Central memory CD8-positive, alpha-beta T cell (primary cell): ENCODE measurements around the gene MORN1.

Source experiments
- ATAC-seq: fragments of 150-1000 bp; cut with Tn5 transposase; replicated peaks from 2 replicates; pipeline ENCODE4 v1.10.0; 2022; ENCODE audit warnings: mild to moderate bottlenecking, moderate FRiP score, moderate number of reproducible peaks; ENCODE audit not compliant: poor library complexity, severe bottlenecking; ENCODE audit errors: extremely low read depth
- DNase-seq, 2 donors: peaks; one replicate each; pipeline ENCODE4 v3.0.0; 2021; ENCODE audit warnings: low spot score in 2 of 2
- H3K27ac Mint-ChIP-seq: one replicate; pipeline ENCODE4 v1.8.0; 2022; ENCODE audit warnings: low read depth, mild to moderate bottlenecking, moderate library complexity, mixed read lengths
- H3K27me3 Mint-ChIP-seq: one replicate; pipeline ENCODE4 v1.8.0; 2022; ENCODE audit warnings: mixed read lengths
- H3K36me3 Mint-ChIP-seq: one replicate; pipeline ENCODE4 v1.8.0; 2022; ENCODE audit warnings: mild to moderate bottlenecking, moderate library complexity, mixed read lengths; ENCODE audit not compliant: insufficient read depth
- H3K4me1 Mint-ChIP-seq: one replicate; pipeline ENCODE4 v1.8.0; 2022; ENCODE audit warnings: mixed read lengths
- H3K4me3 Mint-ChIP-seq: one replicate; pipeline ENCODE4 v1.8.0; 2022; ENCODE audit warnings: mild to moderate bottlenecking, moderate library complexity, mixed read lengths
- H3K9me3 Mint-ChIP-seq: one replicate; pipeline ENCODE4 v1.8.0; 2022; ENCODE audit warnings: mixed read lengths

The MORN1 gene

DNA sequence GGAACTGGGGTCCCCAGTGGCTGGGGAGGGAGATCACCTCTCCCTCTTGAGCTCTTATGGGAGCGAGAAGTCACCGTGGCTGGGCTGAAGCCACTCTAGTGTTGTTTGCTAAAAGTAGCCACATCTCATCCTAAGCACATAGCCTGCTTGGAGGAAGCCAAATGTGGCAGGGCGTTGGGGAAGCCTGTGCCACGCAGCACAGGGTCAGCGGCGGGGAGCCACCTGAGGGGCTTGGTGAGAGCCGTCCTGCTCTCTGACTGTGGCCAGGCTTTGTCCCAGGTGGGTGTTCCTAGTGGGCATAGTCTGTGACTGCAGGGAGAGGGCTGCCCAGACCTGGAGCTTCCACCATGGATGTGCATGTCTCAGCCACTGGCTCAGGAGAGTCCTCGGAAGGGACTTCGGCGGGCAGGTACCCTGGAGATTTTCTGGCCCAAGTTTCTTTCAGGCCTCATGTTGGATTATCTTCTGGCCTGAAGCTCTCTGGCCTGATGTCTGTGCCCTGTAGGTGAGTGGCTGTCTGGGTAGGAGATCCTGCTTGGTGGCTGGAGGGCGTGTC, 38.9 kb downstream of the MORN1 start:
- ATAC-seq (no peak), DNase-seq (no peak)
- H3K4me1 Mint-ChIP-seq = no peaks in the 10 kb centered on the region
- no peak overlapping the region for H3K4me3 Mint-ChIP-seq
- no peaks in the 10 kb centered on the region for H3K27me3 Mint-ChIP-seq
- no peaks in the 10 kb centered on the region for H3K9me3 Mint-ChIP-seq
- no peaks in the 10 kb centered on the region for H3K36me3 Mint-ChIP-seq
- no peak overlapping the region for H3K27ac Mint-ChIP-seq

DNA sequence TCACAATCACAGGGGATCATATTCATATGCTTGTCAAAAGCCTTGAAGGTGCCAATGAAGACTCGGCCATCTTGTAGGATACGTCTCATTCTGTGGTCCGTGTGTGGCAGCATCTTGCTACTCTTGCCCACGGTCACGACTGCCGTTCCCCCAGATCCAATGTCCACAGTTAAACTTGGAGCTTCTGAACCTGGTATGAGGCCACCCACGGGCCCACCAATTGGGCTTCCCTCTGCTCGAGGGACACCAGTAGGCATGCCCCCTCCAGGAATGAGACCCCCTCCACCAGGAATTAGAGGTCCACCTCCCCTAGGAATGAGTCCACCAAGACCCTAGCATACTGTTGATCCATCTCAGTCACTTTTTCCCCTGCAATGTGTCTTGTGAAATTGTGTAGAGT, 39.6 kb downstream of the MORN1 start:
- Mint-ChIP-seq H3K4me1 (no peaks in the 10 kb centered on the region), H3K36me3 (no peaks in the 10 kb centered on the region), H3K4me3 (no peak overlapping the region), H3K27me3 (no peaks in the 10 kb centered on the region), H3K9me3 (no peaks in the 10 kb centered on the region), H3K27ac (no peak overlapping the region)
- no peak for DNase-seq
- ATAC-seq = no peak

DNA sequence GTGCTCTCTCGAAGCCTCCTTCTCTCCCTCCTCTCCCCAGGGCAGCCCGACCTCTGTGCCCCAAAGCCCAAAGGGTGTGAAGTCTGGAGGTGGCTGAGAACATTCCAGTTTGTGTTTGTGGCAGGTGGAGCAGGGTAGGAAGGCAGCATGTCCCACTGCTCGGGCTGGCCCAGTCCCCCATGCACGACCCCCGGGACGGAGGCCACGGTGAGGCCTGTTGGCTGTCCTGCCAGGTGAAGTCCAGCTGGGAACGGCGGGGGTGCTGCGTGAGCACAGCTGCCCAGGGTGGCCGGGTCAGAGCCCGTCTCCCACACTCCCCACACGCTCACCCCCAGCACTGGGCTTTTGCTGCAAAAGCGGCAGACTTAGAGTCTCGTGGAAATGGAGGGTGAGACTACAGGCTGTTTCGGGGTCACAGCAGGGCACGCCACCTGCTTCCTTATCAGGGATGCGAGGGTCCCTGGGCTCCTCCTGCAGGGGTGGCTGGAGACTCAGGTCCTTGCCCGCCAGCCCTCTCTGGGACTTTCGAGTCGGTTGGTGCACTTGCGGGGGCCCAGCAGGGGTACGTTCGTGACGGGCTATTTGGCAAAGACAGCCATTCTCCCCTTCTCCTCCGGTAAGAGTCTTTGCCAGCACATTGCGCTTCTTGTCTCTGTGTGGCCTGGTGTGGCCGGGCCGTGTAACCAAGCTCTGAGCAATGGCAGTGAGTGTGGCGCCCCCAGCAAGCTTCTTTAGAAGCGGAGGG, 40.3 kb downstream of the MORN1 start:
- Mint-ChIP-seq H3K4me1 (no peaks in the 10 kb centered on the region), H3K27me3 (no peaks in the 10 kb centered on the region), H3K4me3 (no peak overlapping the region), H3K9me3 (no peaks in the 10 kb centered on the region), H3K36me3 (no peaks in the 10 kb centered on the region), H3K27ac (no peak overlapping the region)
- DNase-seq (no peak), ATAC-seq (no peak)

DNA sequence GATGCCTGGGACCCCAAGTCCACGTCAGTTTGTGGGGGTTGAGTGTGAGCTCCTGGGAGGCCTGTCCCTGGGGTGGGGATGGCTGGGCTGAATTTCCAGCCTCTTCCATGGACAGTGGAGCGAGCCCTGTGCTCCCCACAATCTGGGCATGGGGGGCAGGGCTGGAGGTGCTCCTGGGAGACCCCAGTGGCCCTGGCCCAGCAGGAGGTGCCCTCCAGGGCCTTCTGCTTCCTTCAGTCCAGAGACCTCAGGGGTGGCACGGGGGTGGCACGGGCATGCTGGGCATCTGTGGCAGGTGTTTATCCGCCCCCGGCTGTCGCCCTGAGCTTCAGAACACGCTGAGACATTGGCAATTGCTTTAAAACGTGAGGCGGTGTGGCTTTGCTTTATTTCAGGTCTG, 40.9 kb downstream of the MORN1 start:
- Mint-ChIP-seq H3K4me3 (no peak overlapping the region), H3K4me1 (no peaks in the 10 kb centered on the region), H3K36me3 (no peaks in the 10 kb centered on the region), H3K9me3 (no peaks in the 10 kb centered on the region), H3K27me3 (no peaks in the 10 kb centered on the region), H3K27ac (no peak overlapping the region)
- ATAC-seq (no peak), DNase-seq (no peak)

DNA sequence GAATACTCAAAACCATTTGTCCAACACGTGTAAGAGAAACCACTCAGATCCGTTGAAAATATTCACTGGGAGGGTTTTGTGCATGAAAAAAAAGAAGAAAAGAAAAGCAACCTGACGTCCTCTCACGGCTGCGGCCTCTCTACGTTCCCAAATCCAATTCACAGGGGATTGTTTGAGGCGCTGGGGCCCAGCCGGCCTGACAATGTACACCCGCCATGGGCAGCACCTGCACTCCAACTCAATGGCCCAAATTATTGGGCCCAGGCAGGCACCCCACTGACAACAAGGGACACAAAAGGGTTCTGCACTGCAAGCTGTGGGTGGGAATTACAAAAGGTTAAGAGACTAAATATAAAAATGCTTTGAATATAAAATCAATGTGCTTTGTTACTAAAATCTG, 41.5 kb downstream of the MORN1 start:
- Mint-ChIP-seq H3K9me3 (no peaks in the 10 kb centered on the region), H3K27me3 (no peaks in the 10 kb centered on the region), H3K4me3 (no peak overlapping the region), H3K27ac (no peak overlapping the region), H3K36me3 (no peaks in the 10 kb centered on the region), H3K4me1 (no peaks in the 10 kb centered on the region)
- DNase-seq (no peak), ATAC-seq (no peak)

DNA sequence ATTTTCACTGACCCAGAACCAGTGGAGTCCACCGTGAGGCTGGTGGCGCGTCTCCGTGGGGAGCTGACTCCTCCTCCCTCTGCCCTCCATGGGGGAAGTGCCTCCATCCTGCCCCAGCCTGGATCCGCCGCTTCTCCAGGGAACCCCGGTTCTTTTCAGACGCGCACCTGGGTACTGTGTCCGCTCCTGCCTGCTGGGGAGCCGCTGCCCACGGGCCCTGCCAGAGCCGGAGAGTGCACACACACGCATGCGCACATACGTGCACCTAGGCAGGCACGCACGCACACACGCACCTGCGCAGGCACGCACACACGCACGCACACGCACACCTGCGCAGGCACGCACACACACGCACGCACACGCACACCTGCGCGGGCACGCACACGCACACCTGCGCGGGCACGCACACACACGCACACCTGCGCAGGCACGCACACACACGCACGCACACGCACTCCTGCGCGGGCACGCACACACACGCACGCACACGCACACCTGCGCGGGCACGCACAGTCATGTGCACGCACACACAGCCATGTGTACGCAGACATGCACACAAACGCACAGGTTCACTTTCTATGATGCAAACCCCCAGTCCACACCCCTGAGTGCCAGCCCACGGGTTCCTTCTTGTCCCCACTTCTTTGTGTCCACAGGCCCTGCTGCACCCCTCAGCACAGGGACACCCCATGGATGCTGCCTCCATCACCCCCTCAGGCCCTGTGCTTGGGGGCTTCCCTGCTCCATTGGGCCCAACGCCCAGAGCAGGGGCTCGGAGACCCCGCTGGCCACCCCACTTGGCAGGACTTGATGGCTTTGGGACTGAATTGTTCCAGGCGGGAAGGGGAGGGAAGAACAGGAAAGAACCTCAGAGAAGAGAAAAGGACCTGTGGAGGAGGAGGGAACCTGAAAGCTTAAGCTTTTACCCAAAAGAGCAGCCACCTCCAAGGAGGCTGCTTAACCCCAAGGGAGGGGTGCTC, 42.7 kb downstream of the MORN1 start:
- Mint-ChIP-seq H3K4me3 (no peak overlapping the region), H3K27ac (no peak overlapping the region), H3K4me1 (no peaks in the 10 kb centered on the region), H3K9me3 (no peaks in the 10 kb centered on the region), H3K36me3 (no peaks in the 10 kb centered on the region), H3K27me3 (no peaks in the 10 kb centered on the region)
- DNase-seq (no peak), ATAC-seq (no peak)

DNA sequence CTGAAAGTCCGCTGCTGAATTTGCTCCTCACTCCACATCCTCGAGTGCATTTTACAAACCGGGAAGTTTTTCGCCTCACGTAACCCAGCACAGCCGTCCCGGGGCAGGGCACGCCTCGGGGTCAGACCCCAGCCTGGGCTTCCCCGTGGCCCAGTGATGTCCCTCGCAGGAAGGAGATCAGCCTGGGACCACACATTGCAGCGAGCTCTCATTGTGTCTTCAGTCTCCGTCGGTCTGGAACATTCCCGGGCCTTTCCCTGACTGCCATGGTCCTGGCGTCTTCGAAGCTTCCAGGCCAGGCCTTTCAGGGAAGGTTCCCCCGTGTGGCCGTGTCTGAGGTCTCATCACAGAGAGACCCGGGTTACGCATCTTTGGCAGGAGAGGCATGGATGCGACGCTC, 43.5 kb downstream of the MORN1 start:
- Mint-ChIP-seq H3K27ac (no peak overlapping the region), H3K27me3 (no peaks in the 10 kb centered on the region), H3K4me1 (no peaks in the 10 kb centered on the region), H3K9me3 (no peaks in the 10 kb centered on the region), H3K4me3 (no peak overlapping the region), H3K36me3 (no peaks in the 10 kb centered on the region)
- ATAC-seq = no peak
- DNase-seq = no peak

DNA sequence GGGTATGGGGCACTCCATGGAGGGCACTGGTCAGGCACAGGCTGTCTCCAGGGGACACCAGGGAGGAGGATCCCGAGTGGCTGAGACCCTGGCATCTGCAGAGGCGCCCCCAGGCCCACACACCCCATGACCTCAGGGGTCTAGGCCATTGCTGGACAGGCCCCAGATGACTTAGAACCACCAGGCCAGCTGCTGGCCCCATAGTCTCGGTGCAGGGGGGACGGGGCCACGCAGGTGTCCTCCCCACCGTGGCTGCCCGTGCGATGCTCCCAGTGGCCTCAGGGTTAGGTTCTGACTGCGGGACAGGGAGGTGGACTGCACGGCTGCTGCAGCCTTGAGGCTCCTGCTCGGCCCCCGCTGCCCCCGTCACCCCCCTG, 44.0 kb downstream of the MORN1 start:
- no peak for ATAC-seq
- H3K27ac Mint-ChIP-seq = no peak overlapping the region
- no peak for DNase-seq

DNA sequence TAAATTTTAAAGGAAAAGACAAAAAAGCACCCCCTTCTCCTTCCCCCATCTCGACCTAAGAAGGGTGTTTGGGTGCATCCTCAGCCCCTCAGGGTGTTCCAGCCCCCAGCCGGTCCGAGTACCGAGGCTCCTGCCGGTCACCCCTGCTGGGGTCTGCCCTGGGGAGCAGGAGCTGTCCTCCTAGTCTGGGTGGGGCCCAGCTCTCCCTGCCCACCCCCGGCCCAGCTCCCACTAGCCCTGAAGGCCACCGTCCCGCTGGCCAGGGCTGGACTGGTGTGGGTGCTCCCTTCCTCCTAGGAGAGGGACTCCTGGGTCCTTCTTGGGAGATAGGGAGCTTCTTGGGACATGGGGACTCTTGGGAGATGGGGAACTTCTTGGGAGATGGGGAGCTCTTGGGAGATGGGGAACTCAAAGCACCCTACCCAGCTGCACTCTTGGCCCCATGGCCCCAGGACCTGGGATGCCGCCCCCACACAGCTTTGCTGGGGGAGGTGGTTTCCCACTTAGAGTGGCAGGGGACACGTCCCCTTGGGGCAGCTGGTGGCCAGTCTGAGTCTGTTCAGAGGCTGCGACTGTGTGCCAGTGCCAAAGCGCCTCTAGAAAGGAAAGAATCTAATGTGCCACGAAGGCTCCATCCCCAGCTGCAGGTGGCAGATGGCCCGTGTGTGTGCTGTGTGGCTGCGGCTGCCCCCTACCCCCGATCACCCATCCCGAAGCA, 44.5 kb downstream of the MORN1 start:
- no peaks in the 10 kb centered on the region for H3K27me3 Mint-ChIP-seq
- no peak overlapping the region for H3K27ac Mint-ChIP-seq
- no peak for DNase-seq
- H3K9me3 Mint-ChIP-seq = no peaks in the 10 kb centered on the region
- no peaks in the 10 kb centered on the region for H3K4me1 Mint-ChIP-seq
- no peaks in the 10 kb centered on the region for H3K36me3 Mint-ChIP-seq
- ATAC-seq = no peak
- no peak overlapping the region for H3K4me3 Mint-ChIP-seq

More for the DNA sequence above, 44.0 kb downstream of the MORN1 start:
- no peaks in the 10 kb centered on the region for H3K4me1 Mint-ChIP-seq
- no peaks in the 10 kb centered on the region for H3K27me3 Mint-ChIP-seq
- no peaks in the 10 kb centered on the region for H3K36me3 Mint-ChIP-seq
- H3K4me3 Mint-ChIP-seq = no peak overlapping the region
- no peaks in the 10 kb centered on the region for H3K9me3 Mint-ChIP-seq

DNA sequence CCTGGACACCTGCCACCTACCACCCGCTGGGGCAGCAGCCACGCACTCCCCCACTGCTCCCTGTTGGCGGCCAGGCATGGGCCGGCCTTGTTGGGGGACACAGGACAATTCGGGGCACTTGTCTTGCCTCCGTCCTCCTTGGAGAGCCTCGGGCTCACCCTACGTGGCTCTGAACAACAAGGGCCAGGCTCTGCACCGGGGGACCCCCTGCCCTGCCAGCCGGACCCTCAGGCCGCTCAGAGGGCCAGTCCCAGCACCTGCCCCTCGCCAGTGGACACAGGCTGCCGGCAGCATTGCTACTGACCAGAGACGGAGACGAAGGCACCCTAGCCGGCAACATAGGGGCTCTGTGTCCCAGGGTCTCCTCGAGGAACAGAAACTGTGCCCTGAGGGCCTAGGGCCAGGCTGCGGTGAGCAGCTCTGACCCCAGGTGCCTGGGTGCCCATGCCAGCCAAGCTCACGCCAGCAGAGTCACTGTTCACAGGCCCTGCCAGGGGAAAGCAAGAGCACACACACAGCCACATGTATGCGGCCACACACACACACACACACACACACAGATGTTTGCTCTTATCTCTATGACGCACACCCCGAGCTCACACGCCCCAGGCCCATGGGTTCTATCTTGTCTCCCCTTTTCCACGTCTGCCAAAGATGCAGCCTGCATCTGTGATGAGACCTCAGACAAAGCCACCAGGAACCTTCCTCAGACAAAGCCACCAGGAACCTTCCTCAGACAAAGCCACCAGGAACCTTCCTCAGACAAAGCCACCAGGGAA, 45.9 kb downstream of the MORN1 start:
- no peak for DNase-seq
- Mint-ChIP-seq H3K36me3 (no peaks in the 10 kb centered on the region), H3K27ac (no peak overlapping the region), H3K4me3 (no peak overlapping the region), H3K9me3 (no peaks in the 10 kb centered on the region), H3K4me1 (no peaks in the 10 kb centered on the region), H3K27me3 (no peaks in the 10 kb centered on the region)
- no peak for ATAC-seq

DNA sequence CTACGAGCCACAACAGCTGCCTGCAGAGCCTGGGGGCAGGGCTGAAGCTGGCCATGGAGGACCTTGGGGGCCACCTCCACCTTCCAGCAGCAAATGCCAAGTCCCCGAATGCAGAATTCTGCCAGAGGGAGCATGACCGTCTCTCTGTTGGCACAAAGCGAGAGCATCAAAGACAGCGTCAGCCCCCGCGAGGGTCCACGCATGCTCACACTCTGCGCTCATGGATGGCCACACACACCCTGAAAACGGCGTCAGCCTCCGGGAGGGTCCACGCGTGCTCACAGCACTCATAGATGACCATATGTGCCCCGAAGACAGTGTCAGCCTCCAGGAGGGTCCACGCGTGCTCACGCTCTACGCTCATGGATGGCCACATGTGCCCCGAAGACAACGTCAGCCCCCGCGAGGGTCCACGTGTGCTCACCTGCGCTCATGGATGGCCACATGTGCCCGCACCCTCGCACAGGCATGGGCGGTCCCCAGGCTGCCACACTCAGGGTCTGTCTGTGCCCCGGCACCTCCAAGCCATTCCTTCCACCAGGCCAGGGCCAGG, 46.5 kb downstream of the MORN1 start:
- H3K9me3 Mint-ChIP-seq = no peaks in the 10 kb centered on the region
- H3K4me1 Mint-ChIP-seq = no peaks in the 10 kb centered on the region
- no peaks in the 10 kb centered on the region for H3K36me3 Mint-ChIP-seq
- H3K27me3 Mint-ChIP-seq = no peaks in the 10 kb centered on the region
- DNase-seq = no peak
- H3K27ac Mint-ChIP-seq = no peak overlapping the region
- H3K4me3 Mint-ChIP-seq = no peak overlapping the region
- ATAC-seq = no peak
